Caco-2 (cell line): ENCODE measurements around the gene LRRC74B. TPM values are rescaled to one million over a fixed set of nuclear protein-coding genes. Genes with fewer than 3 reads are reported as not detected.

Experiments used
- BruUV-seq: library from RNA; stranded (reverse); fragments of 400-500 nt; replicated peaks from 2 replicates; lab custom pipeline; 2021; lab: Mats Ljungman, UMichigan
- CTCF ChIA-PET: fragments of 300-600 bp; sonication (Branson Sonifier 250); formaldehyde crosslinking; loops from one replicate; lab custom pipeline; 2022; ENCODE audit warnings: antibody characterized with exemption; lab: Charles Lee
- POLR2A ChIA-PET: fragments of 300-600 bp; sonication (Branson Sonifier 250); formaldehyde crosslinking; loops from one replicate; lab custom pipeline; 2022; ENCODE audit warnings: antibody characterized with exemption; lab: Charles Lee
- DNase-seq, 2 experiments: peaks; one replicate each; pipeline versions ENCODE4 v3.0.0 to v3.0.0-alpha.2; 2020 to 2022
- H3K27me3 ChIP-seq: replicated peaks from 2 replicates; pipeline ENCODE4 v1.6.0; 2011; ENCODE audit warnings: low read length; ENCODE audit not compliant: control insufficient read depth, insufficient read depth
- H3K36me3 ChIP-seq: 2 replicates; pipeline ENCODE4 v1.5.1; 2011; ENCODE audit warnings: low read length; ENCODE audit not compliant: control insufficient read depth, insufficient read depth
- H3K4me1 ChIP-seq: fragments of 250-450 bp; sonication (Bioruptor Pico); 2 replicates; pipeline ENCODE4 v1.5.1; 2020; ENCODE audit warnings: mild to moderate bottlenecking
- H3K4me3 ChIP-seq: 2 replicates; pipeline ENCODE4 v1.5.1; 2011; ENCODE audit warnings: low read depth, mild to moderate bottlenecking, control low read depth, low read length
- H3K9me3 ChIP-seq: fragments of 250-450 bp; sonication (Bioruptor Pico); 2 replicates; pipeline ENCODE4 v1.5.1; 2020; ENCODE audit warnings: mild to moderate bottlenecking, moderate library complexity
- H3K27ac Mint-ChIP-seq: one replicate; pipeline ENCODE4 v1.8.0; 2022; ENCODE audit warnings: mixed read lengths; ENCODE audit not compliant: unreplicated experiment
- H3K27me3 Mint-ChIP-seq: one replicate; pipeline ENCODE4 v1.8.0; 2022; ENCODE audit warnings: mixed read lengths; ENCODE audit not compliant: insufficient read depth, unreplicated experiment
- H3K36me3 Mint-ChIP-seq: one replicate; pipeline ENCODE4 v1.8.0; 2022; ENCODE audit warnings: mild to moderate bottlenecking, mixed read lengths; ENCODE audit not compliant: insufficient read depth, unreplicated experiment
- H3K4me1 Mint-ChIP-seq: one replicate; pipeline ENCODE4 v1.8.0; 2022; ENCODE audit warnings: low read depth, mixed read lengths; ENCODE audit not compliant: unreplicated experiment
- H3K4me3 Mint-ChIP-seq: one replicate; pipeline ENCODE4 v1.8.0; 2022; ENCODE audit warnings: mild to moderate bottlenecking, moderate library complexity, mixed read lengths; ENCODE audit not compliant: unreplicated experiment
- H3K9me3 Mint-ChIP-seq: one replicate; pipeline ENCODE4 v1.8.0; 2022; ENCODE audit warnings: mixed read lengths; ENCODE audit not compliant: unreplicated experiment
- CTCF ChIP-seq, 2 experiments: fragments of 200-600 bp in 1 of 2; IDR thresholded peaks; 1 replicate in 1 of 2; 2 replicates in 1 of 2; pipeline versions ENCODE4 v1.5.1 to v1.8.0; 2011 to 2022; ENCODE audit warnings: antibody characterized with exemption in 1 of 2, control low read depth in 1 of 2, inconsistent platforms in 1 of 2, low read depth in 1 of 2, low read length in 1 of 2, mild to moderate bottlenecking in 1 of 2, moderate library complexity in 1 of 2; ENCODE audit not compliant: insufficient read depth in 1 of 2, severe bottlenecking in 1 of 2, unreplicated experiment in 1 of 2
- intact Hi-C: fragments of 100-400 bp; cut with micrococcal nuclease; formaldehyde crosslinking; loops from one replicate; pipeline ENCODE4 v1.10.0; 2022; ENCODE audit not compliant: unreplicated experiment
- total RNA-seq: library from RNA; stranded (reverse); gene quantifications from 2 replicates; pipeline ENCODE4 v1.2.3, GENCODE V29; 2022

Gene LRRC74B
- total RNA-seq, 1 experiment from 2014 or later, result not detected

GRCh38 chr22:21051145-21051830 is 5.5 kb downstream of the LRRC74B start:
- no peaks in the 10 kb centered on the region for H3K9me3 ChIP-seq
- H3K4me3 ChIP-seq, result no peak overlapping the region
- DNase-seq, result no peak
- Mint-ChIP-seq H3K9me3 (no peaks in the 10 kb centered on the region), H3K27ac (no peak overlapping the region), H3K36me3 (no peaks in the 10 kb centered on the region), H3K27me3 (no peaks in the 10 kb centered on the region), H3K4me1 (peaks cover 6% of the 10 kb centered on the region), H3K4me3 (no peak overlapping the region)
- CTCF ChIA-PET, result no interaction called here
- no peaks in the 10 kb centered on the region for H3K36me3 ChIP-seq
- no peak for TF ChIP-seq CTCF (IDR thresholded peaks at IDR 0.05; ENCODE audit: insufficient read depth in 1 of 2, low read depth in 1 of 2, low read length in 1 of 2, severe bottlenecking in 1 of 2, unreplicated experiment in 1 of 2)
- no peaks in the 10 kb centered on the region for H3K4me1 ChIP-seq
- intact Hi-C loops, result no loop called here
- BruUV-seq, result no TSS peak
- no peaks in the 10 kb centered on the region; the same call in 1 of the 2 replicates for H3K27me3 ChIP-seq
- POLR2A ChIA-PET, result no interaction called here

- no peak for DNase-seq
- ChIA-PET POLR2A (no interaction called here), CTCF (no interaction called here)
- H3K27me3 ChIP-seq, result no peaks in the 10 kb centered on the region; the same call in 1 of the 2 replicates
- H3K4me1 ChIP-seq, result no peaks in the 10 kb centered on the region
- Mint-ChIP-seq H3K27ac (no peak overlapping the region), H3K27me3 (no peaks in the 10 kb centered on the region), H3K36me3 (no peaks in the 10 kb centered on the region), H3K4me1 (peaks cover 6% of the 10 kb centered on the region), H3K9me3 (no peaks in the 10 kb centered on the region), H3K4me3 (no peak overlapping the region)
- intact Hi-C loops, result no loop called here
- no peaks in the 10 kb centered on the region for H3K36me3 ChIP-seq
- no peak overlapping the region for H3K4me3 ChIP-seq
- no peaks in the 10 kb centered on the region for H3K9me3 ChIP-seq
- TF ChIP-seq CTCF (IDR thresholded peaks at IDR 0.05; ENCODE audit: insufficient read depth in 1 of 2, low read depth in 1 of 2, low read length in 1 of 2, severe bottlenecking in 1 of 2, unreplicated experiment in 1 of 2), result no peak
- no TSS peak for BruUV-seq
Observed at GRCh38 chr22:21051831-21052400, 6.2 kb downstream of the LRRC74B start.

- Histone ChIP-seq H3K4me1 (no peaks in the 10 kb centered on the region), H3K27me3 (no peaks in the 10 kb centered on the region; the same call in 1 of the 2 replicates), H3K9me3 (no peaks in the 10 kb centered on the region), H3K4me3 (no peak overlapping the region), H3K36me3 (no peaks in the 10 kb centered on the region)
- Mint-ChIP-seq H3K36me3 (no peaks in the 10 kb centered on the region), H3K27ac (no peak overlapping the region), H3K4me3 (no peak overlapping the region), H3K27me3 (no peaks in the 10 kb centered on the region), H3K9me3 (no peaks in the 10 kb centered on the region), H3K4me1 (peaks cover 6% of the 10 kb centered on the region)
- no peak for TF ChIP-seq CTCF (IDR thresholded peaks at IDR 0.05; ENCODE audit: insufficient read depth in 1 of 2, low read depth in 1 of 2, low read length in 1 of 2, severe bottlenecking in 1 of 2, unreplicated experiment in 1 of 2)
- intact Hi-C loops, result no loop called here
- ChIA-PET CTCF (no interaction called here), POLR2A (no interaction called here)
- no TSS peak for BruUV-seq
- no peak for DNase-seq
Observed at GRCh38 chr22:21052715-21053459, 7.1 kb downstream of the LRRC74B start.
